ENCODE data around the gene CCDC195.

Gene CCDC195

GRCh38 chr2:224716201-224716600, at the start of gene CCDC195:
Gene CCDC195, minus strand, starts transcription at chr2:224716365. Its CDS starts 0 bp downstream, at chr2:224716365.
- TF ChIP-seq, protein P1, sequence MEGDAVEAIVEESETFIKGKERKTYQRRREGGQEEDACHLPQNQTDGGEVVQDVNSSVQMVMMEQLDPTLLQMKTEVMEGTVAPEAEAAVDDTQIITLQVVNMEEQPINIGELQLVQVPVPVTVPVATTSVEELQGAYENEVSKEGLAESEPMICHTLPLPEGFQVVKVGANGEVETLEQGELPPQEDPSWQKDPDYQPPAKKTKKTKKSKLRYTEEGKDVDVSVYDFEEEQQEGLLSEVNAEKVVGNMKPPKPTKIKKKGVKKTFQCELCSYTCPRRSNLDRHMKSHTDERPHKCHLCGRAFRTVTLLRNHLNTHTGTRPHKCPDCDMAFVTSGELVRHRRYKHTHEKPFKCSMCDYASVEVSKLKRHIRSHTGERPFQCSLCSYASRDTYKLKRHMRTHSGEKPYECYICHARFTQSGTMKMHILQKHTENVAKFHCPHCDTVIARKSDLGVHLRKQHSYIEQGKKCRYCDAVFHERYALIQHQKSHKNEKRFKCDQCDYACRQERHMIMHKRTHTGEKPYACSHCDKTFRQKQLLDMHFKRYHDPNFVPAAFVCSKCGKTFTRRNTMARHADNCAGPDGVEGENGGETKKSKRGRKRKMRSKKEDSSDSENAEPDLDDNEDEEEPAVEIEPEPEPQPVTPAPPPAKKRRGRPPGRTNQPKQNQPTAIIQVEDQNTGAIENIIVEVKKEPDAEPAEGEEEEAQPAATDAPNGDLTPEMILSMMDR (conservative IDR thresholded peaks at IDR 0.05; ENCODE audit: low read depth, low read length) = no peak
- H3K4me3 ChIP-seq (ENCODE audit: low read depth, low read length) = no peak within 1 kb of the TSS
- DNase-seq (ENCODE audit: low read depth) = no peak

DNA sequence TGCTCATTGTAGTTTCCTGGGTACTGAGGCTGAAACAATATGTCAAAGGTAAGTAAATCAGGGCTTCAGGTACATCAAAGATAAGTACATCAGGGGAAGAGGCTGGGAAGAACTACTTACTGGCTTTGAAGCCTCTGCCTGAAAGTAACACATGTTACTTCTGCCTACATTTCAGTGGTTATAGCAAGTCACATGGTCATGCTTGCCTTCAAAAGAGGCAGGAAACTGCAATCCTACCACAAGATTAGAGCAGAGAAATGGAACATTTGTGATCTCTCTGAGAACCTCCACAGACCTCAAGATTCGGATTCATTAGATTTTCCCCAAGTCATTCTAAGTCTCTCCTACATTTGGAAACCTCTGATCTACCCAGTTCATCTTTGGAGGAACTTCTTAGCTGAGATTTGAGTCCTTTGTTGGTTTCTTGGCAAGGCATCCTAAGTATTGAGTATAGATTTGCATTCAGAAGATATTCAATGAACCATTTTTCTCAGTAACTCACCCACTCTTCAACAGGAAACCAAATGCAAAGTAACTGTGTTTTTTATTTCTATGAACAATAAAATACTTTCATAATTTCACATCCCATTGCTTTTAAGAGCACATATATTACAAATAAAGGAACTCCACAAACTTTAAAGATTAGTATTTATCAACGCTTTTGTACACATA, 48.5 kb upstream of the CCDC195 start:
- DNase-seq (ENCODE audit: low read depth) = no peak
- TF ChIP-seq, protein P1 (conservative IDR thresholded peaks at IDR 0.05; ENCODE audit: low read depth, low read length) = no peak
- H3K4me3 ChIP-seq (ENCODE audit: low read depth, low read length) = no peak overlapping the region

DNA sequence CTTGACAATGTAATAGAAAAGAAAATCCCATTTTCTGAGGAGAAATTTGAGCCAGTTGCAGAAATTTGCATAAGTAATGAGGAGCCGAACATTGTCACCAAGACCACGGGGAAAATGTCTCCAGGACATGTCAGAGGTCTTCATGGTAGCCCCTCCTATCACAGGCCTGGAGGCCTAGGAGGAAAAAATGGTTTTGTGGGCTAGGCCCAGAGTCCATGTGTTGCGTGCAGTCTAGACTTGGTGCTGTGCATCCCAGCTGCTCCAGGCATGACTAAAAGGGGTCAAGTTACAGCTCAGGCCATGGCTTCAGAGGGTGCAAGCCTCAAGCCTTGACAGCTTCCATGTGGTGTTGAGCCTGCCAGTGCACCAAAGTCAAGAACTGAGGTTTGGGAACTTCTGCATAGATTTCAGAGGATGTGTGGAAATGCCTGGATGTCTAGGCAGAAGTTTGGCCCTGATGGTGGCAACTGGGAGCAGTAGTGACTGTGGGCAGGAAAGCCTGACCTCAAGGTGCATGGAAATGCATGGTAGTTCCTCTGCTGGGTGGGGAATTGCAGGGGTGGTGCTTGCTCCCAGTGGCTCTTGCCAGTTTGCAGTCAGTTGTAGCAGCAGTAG, 41.9 kb upstream of the CCDC195 start:
- H3K4me3 ChIP-seq (ENCODE audit: low read depth, low read length) = no peak overlapping the region
- DNase-seq (ENCODE audit: low read depth) = no peak
- TF ChIP-seq, protein P1 (conservative IDR thresholded peaks at IDR 0.05; ENCODE audit: low read depth, low read length) = no peak

DNA sequence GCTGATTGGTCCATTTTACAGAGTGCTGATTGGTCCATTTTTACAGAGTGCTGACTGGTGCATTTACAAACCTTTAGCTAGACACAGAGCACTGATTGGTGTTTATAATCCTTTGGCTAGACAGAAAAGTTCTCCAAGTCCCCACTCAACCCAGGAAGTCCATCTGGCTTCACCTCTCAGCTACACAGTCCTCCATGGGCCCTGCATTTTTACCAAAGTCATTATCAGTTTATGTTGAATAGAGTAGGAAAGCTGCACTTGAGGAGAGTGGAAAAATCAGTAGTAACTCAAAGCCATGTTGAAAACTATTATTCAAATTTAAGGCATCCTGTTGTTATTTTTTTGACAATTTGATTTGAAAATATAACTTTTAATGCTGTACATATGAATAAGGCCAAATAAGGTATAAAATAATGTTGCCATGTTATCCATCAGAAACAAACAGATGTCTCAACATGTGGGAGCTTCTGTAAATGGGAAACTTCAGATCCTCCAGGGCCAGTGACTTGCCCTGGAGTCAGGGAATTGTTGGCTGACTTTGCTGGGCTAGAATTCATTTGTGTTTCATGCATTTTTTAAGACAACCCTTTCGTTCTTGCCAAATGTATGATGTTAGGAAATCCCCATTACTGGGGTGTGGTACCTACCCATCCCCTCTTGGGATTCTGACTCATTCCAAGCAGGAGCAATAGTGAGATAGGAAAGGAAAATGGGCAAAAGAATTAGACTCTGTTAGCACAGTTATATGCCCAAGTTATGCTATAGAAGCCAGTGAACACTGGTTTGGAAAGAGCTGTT, 37.8 kb upstream of the CCDC195 start:
- no peak overlapping the region for H3K4me3 ChIP-seq (ENCODE audit: low read depth, low read length)
- TF ChIP-seq, protein P1 (conservative IDR thresholded peaks at IDR 0.05; ENCODE audit: low read depth, low read length) = no peak
- DNase-seq (ENCODE audit: low read depth) = peak; percentile 35

DNA sequence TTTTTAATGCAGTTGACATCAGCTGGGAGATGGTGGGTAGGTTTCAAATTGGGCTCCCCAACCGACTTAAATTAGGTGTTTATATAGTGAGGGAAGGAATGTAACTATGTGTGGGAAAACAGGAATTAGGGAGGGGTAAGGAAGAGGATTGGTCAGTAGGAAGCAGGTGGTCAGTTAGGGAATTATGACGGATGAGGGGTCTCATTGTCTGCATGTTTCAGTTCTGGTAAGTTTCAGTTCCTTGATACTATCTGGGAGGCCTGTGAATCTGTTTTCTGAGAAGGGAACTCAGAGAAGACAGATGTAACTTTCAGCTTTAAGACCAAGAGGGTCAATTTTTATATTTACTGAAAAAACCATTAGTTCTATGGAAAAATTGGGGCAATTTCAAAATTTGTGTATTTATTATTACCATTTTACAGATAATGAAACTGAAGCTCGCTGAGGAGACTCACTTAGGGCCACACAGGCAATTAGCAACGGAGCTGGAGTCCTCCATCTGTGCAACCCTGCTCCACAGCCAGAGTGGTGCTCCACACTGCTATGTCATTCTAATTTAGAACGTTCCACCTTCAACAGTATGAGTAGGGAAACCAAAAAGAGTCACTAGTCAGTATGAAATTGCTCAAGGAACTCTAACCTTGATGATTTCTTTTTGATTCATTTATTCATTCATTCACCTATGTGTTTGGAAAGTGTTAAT, 36.0 kb upstream of the CCDC195 start:
- no peak overlapping the region for H3K4me3 ChIP-seq (ENCODE audit: low read depth, low read length)
- TF ChIP-seq, protein P1 (conservative IDR thresholded peaks at IDR 0.05; ENCODE audit: low read depth, low read length) = no peak
- no peak for DNase-seq (ENCODE audit: low read depth)

DNA sequence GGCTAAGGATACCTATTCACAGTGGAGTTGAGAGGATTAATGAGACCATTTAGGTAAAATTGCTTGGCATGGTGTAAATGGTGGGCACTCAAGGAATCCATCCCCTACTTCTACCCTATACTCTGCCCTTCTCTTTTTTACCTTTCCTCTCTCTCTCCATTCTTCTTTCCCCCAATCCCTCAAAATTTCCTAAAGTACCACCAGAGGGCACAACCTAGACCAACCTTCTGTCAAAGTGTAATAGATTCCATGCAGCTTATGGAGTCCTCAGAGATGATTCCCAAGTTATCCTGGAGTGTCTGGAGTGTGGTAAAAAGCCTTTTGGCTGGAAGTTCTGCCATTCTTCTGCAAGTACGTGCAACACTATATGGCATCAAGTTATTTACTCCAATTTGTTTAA, 33.0 kb upstream of the CCDC195 start:
- TF ChIP-seq, protein P1 (conservative IDR thresholded peaks at IDR 0.05; ENCODE audit: low read depth, low read length) = no peak
- no peak for DNase-seq (ENCODE audit: low read depth)
- no peak overlapping the region for H3K4me3 ChIP-seq (ENCODE audit: low read depth, low read length)
